Ovary (tissue), 9 donors: ENCODE data around the gene AP2A2. TPM values are rescaled to one million over a fixed set of nuclear protein-coding genes. Genes with fewer than 3 reads are reported as not detected.
"Not testable (repeated sequence)": the region's sequence is repeated elsewhere in the genome, so short reads cannot be mapped to it uniquely, and the experiment has no call there.

Source experiments
- DNase-seq, 5 donors: peaks; one replicate each; pipeline ENCODE4 v3.0.0-alpha.2; 2019 to 2020
- H3K27ac ChIP-seq, 2 donors: fragments of 200-600 bp; one replicate each; pipeline versions ENCODE4 v1.5.1 to v1.8.0; 2019 to 2022
- H3K27me3 ChIP-seq: fragments of 200-600 bp; one replicate; pipeline ENCODE4 v1.8.0; 2022
- H3K36me3 ChIP-seq: fragments of 200-600 bp; sonication (generic); one replicate; pipeline ENCODE4 v1.5.1; 2019
- H3K4me1 ChIP-seq: one replicate; pipeline ENCODE4 v1.8.1; 2013; ENCODE audit warnings: mild to moderate bottlenecking, moderate library complexity; ENCODE audit not compliant: insufficient read depth
- H3K4me3 ChIP-seq: fragments of 200-600 bp; sonication (generic); one replicate; pipeline ENCODE4 v1.5.1; 2017
- H3K9me3 ChIP-seq, 2 donors: fragments of 200-600 bp in 1 of 2; sonication (generic) in 1 of 2; one replicate each; pipeline versions ENCODE4 v1.5.1 to v1.8.1; 2013 to 2019; ENCODE audit warnings: mild to moderate bottlenecking in 1 of 2, moderate library complexity in 1 of 2
- CTCF ChIP-seq, 3 donors: fragments of 450-650 bp in 2 of 3; fragments of 200-600 bp in 1 of 3; IDR thresholded peaks; one replicate each; pipeline versions ENCODE4 v1.5.1 to v1.8.0; 2016 to 2022; ENCODE audit warnings: antibody characterized with exemption in 3 of 3, mild to moderate bottlenecking in 1 of 3
- EP300 ChIP-seq: sonication (generic); formaldehyde crosslinking; IDR thresholded peaks from one replicate; pipeline ENCODE4 v1.6.1; 2017; ENCODE audit warnings: antibody characterized with exemption
- POLR2A ChIP-seq: fragments of 450-650 bp; IDR thresholded peaks from one replicate; pipeline ENCODE4 v1.6.1; 2017; ENCODE audit warnings: antibody characterized with exemption, mild to moderate bottlenecking, moderate library complexity
- WGBS, 3 donors: extraction: QIAGEN DNeasy Blood & Tissue Kit in 1 of 3; methylation state at CpG; one replicate each; pipeline versions ENCODE4 v1.1.5 to v1.1.7; 2013 to 2017; 5-methylcytosine and 5-hydroxymethylcytosine counted together
- intact Hi-C, 4 donors: fragments of 100-400 bp; cut with DNase I; formaldehyde crosslinking; loops; one replicate each; pipeline versions ENCODE4 v1.11.0 to v1.15.1; 2022 to 2023
- polyA plus RNA-seq, 2 donors: library from polyadenylated mRNA; stranded (reverse); fragments of 200-250 nt in 1 of 2; fragments of 350-450 nt in 1 of 2; fragmentation: Illumina TruSeq in 1 of 2; extraction: RNeasy Lipid Tissue Mini Kit (QIAGEN cat#74804) in 1 of 2; gene quantifications; one replicate each; pipeline ENCODE4 v1.2.3, GENCODE V29; 2013 to 2014
- total RNA-seq, 7 donors: library from RNA; depleted of rRNA in 2 of 7; stranded (reverse); fragments of >200 nt in 2 of 7; fragmentation: NEBNext Ultra II Directional in 3 of 7; extraction: Animal tissue kit (Norgen Biotek cat#: 25700) in 3 of 7; gene quantifications; one replicate each; pipeline versions ENCODE4 v1.1.0 to v1.2.4, GENCODE V29; 2016 to 2023
- donor health status: DM: no; HTN: no; CAD: no; lungs with moderate emphysema.
- donor health status: DM: no; HTN: no; CAD: no.
- donor health status: Bipolar disorder and iron deficiency.
- donor health status: DM: yes; HTN: yes; CAD: no.
- donor health status: DM: no; HTN: no; CAD: no.
- donor health status: DM: yes; HTN: yes; CAD: no.

The AP2A2 gene
- total and polyA plus RNA-seq, 9 donors: 27.7 to 151 (median 54.0) TPM

GRCh38 chr11:957212-957920 lies 31.7 kb downstream of the AP2A2 start:
- TF ChIP-seq EP300 (no peak), CTCF (IDR thresholded peaks at IDR 0.05) (no peak), POLR2A (no peak)
- Histone ChIP-seq H3K9me3 (no peaks in the 10 kb centered on the region), H3K4me3 (no peak overlapping the region), H3K27ac (no peak overlapping the region), H3K4me1 (no peaks in the 10 kb centered on the region), H3K27me3 (no peaks in the 10 kb centered on the region), H3K36me3 (no peaks in the 10 kb centered on the region)
- DNase-seq: no peak
- 78 to 87% (median 83%) methylated on average over 11 of the region's 11 CpGs for WGBS, 3 donors
- intact Hi-C loops: no loop called here

GRCh38 chr11:958101-958500 lies 32.4 kb downstream of the AP2A2 start:
- intact Hi-C loops: no loop called here
- H3K27ac ChIP-seq: no peak overlapping the region
- no peaks in the 10 kb centered on the region for H3K4me1 ChIP-seq
- H3K27me3 ChIP-seq: no peaks in the 10 kb centered on the region
- no peaks in the 10 kb centered on the region for H3K9me3 ChIP-seq
- no peak for DNase-seq
- no peaks in the 10 kb centered on the region for H3K36me3 ChIP-seq
- 96 to 97% (median 96%) methylated on average over 7 of the region's 7 CpGs for WGBS, 3 donors
- TF ChIP-seq EP300: no peak
- TF ChIP-seq CTCF (IDR thresholded peaks at IDR 0.05): no peak
- TF ChIP-seq POLR2A: no peak
- H3K4me3 ChIP-seq: no peak overlapping the region

- intact Hi-C loops: no loop called here
- Histone ChIP-seq H3K27me3 (no peaks in the 10 kb centered on the region), H3K9me3 (no peaks in the 10 kb centered on the region), H3K36me3 (no peaks in the 10 kb centered on the region), H3K4me1 (no peaks in the 10 kb centered on the region), H3K4me3 (no peak overlapping the region), H3K27ac (no peak overlapping the region)
- 76 to 82% (median 81%) methylated on average over 14 of the region's 14 CpGs for WGBS, 3 donors
- no peak for DNase-seq
- TF ChIP-seq EP300 (no peak), POLR2A (no peak), CTCF (IDR thresholded peaks at IDR 0.05) (no peak)
Observed at GRCh38 chr11:959027-959426, 33.4 kb downstream of the AP2A2 start.

GRCh38 chr11:959608-960007 lies 33.9 kb downstream of the AP2A2 start:
- TF ChIP-seq CTCF (IDR thresholded peaks at IDR 0.05) (no peak), EP300 (no peak), POLR2A (no peak)
- Histone ChIP-seq H3K27me3 (no peaks in the 10 kb centered on the region), H3K36me3 (no peaks in the 10 kb centered on the region), H3K4me3 (no peak overlapping the region), H3K27ac (no peak overlapping the region), H3K4me1 (no peaks in the 10 kb centered on the region), H3K9me3 (no peaks in the 10 kb centered on the region)
- no peak for DNase-seq
- 81 to 93% (median 90%) methylated on average over 10 of the region's 10 CpGs for WGBS, 3 donors
- intact Hi-C loops: no loop called here

- H3K4me1 ChIP-seq, H3K36me3 ChIP-seq, DNase-seq, H3K27me3 ChIP-seq, intact Hi-C loops, H3K4me3 ChIP-seq, H3K9me3 ChIP-seq, H3K27ac ChIP-seq: not testable (repeated sequence)
- WGBS, 3 donors: 80 to 94% (median 93%) methylated on average over 18 of the region's 18 CpGs
Observed at GRCh38 chr11:961310-961920, 35.7 kb downstream of the AP2A2 start.
